A549 (cell line): ENCODE data around the gene ZNF750. TPM values are rescaled to one million over a fixed set of nuclear protein-coding genes. Genes with fewer than 3 reads are reported as not detected.

ENCODE experiments used
- ATAC-seq, 2 experiments: fragments of 200-7000 bp in 1 of 2; fragments of >200 bp in 1 of 2; cut with Nextera tagmentation in 1 of 2; cut with Tn5 transposase in 1 of 2; 3 replicates each; pipeline versions ENCODE4 v1.8.0 to v1.9.1; 2018 to 2020; ENCODE audit warnings: mild to moderate bottlenecking in 1 of 2, moderate library complexity in 1 of 2
- CTCF ChIA-PET: fragments of 300-600 bp; sonication (Branson Sonifier 250); formaldehyde crosslinking; extraction: SDS; loops from one replicate; lab custom pipeline; 2021; ENCODE audit warnings: antibody characterized with exemption, inconsistent platforms; lab: Yijun Ruan, JAX
- POLR2A ChIA-PET: fragments of 350-600 bp; formaldehyde crosslinking; extraction: SDS; loops from one replicate; lab custom pipeline; 2021; ENCODE audit warnings: antibody characterized with exemption, inconsistent platforms; lab: Yijun Ruan, JAX
- DNase-seq, 2 experiments: peaks; one replicate each; pipeline versions ENCODE4 v3.0.0 to v3.0.0-alpha.2; 2011 to 2016; ENCODE audit warnings: low read depth in 1 of 2, low spot score in 1 of 2
- FAIRE-seq: peaks from 2 replicates; lab custom pipeline; 2011; peaks lifted over from hg19 to GRCh38; lab: Jason Lieb, UNC
- H3K27ac ChIP-seq, 2 experiments: fragments of >200 bp; sonication (Bioruptor Twin); formaldehyde crosslinking; 3 replicates each; pipeline ENCODE4 v1.5.1; 2016 to 2017
- H3K4me1 ChIP-seq: fragments of >200 bp; sonication (Bioruptor Twin); formaldehyde crosslinking; 3 replicates; pipeline ENCODE4 v1.6.1; 2016
- H3K4me2 ChIP-seq: fragments of >200 bp; sonication (Bioruptor Twin); formaldehyde crosslinking; 3 replicates; pipeline ENCODE4 v1.6.1; 2016
- H3K4me3 ChIP-seq: fragments of >200 bp; sonication (Bioruptor Twin); formaldehyde crosslinking; 3 replicates; pipeline ENCODE4 v1.5.1; 2016
- H3K9me3 ChIP-seq: fragments of >200 bp; sonication (Bioruptor Twin); formaldehyde crosslinking; 3 replicates; pipeline ENCODE4 v1.6.1; 2016
- ATOH8 ChIP-seq: fragments of 250-450 bp; sonication (Bioruptor Pico); IDR thresholded peaks from 2 replicates; pipeline ENCODE4 v1.5.0; 2020; ENCODE audit warnings: low read depth, mild to moderate bottlenecking, moderate library complexity
- BCL3 ChIP-seq: fragments of >200 bp; sonication (Bioruptor Twin); formaldehyde crosslinking; IDR thresholded peaks from 3 replicates; pipeline ENCODE4 v1.6.1; 2016
- CBX2 ChIP-seq: fragments of 200-600 bp; sonication (generic); IDR thresholded peaks from 2 replicates; pipeline ENCODE4 v1.6.1; 2016; ENCODE audit warnings: low read depth, mild to moderate bottlenecking, borderline replicate concordance
- CHD2 ChIP-seq: fragments of 150-350 bp; IDR thresholded peaks from 2 replicates; pipeline ENCODE4 v1.6.1; 2014; ENCODE audit warnings: low read length; ENCODE audit not compliant: partially characterized antibody
- EHMT2 ChIP-seq: fragments of 200-600 bp; sonication (generic); IDR thresholded peaks from 2 replicates; pipeline ENCODE4 v1.6.1; 2016; ENCODE audit warnings: antibody characterized with exemption, low read depth, mild to moderate bottlenecking, moderate library complexity
- EP300 ChIP-seq, 2 experiments: fragments of >200 bp; sonication (Bioruptor Twin); formaldehyde crosslinking; IDR thresholded peaks; 2 replicates in 1 of 2; 3 replicates in 1 of 2; pipeline ENCODE4 v1.6.1; 2016 to 2017
- ESRRA ChIP-seq: fragments of 150-350 bp; IDR thresholded peaks from 2 replicates; pipeline ENCODE4 v1.6.1; 2014; ENCODE audit warnings: mild to moderate bottlenecking, low read length, borderline replicate concordance
- FOSB ChIP-seq: fragments of 250-450 bp; sonication (Bioruptor Pico); IDR thresholded peaks from 2 replicates; pipeline ENCODE4 v1.5.0; 2020; ENCODE audit warnings: mild to moderate bottlenecking, moderate library complexity
- FOXS1 ChIP-seq: fragments of 250-450 bp; sonication (Bioruptor Pico); IDR thresholded peaks from 2 replicates; pipeline ENCODE4 v1.5.0; 2020; ENCODE audit warnings: mild to moderate bottlenecking, moderate library complexity
- GATA3 ChIP-seq: IDR thresholded peaks from 2 replicates; pipeline ENCODE4 v1.6.1; 2012; ENCODE audit warnings: borderline replicate concordance
- HES2 ChIP-seq: fragments of >200 bp; sonication (Bioruptor Twin); formaldehyde crosslinking; IDR thresholded peaks from 2 replicates; pipeline ENCODE4 v1.6.1; 2016
- HEYL ChIP-seq: fragments of 250-450 bp; sonication (Bioruptor Pico); IDR thresholded peaks from 2 replicates; pipeline ENCODE4 v1.8.0; 2021; ENCODE audit warnings: mild to moderate bottlenecking, moderate library complexity
- HMGXB4 ChIP-seq: fragments of 250-450 bp; sonication (Bioruptor Pico); IDR thresholded peaks from 2 replicates; pipeline ENCODE4 v1.5.0; 2021; ENCODE audit warnings: mild to moderate bottlenecking, moderate library complexity, borderline replicate concordance
- HOXA7 ChIP-seq: fragments of 250-450 bp; sonication (Bioruptor Pico); IDR thresholded peaks from 2 replicates; pipeline ENCODE4 v1.5.0; 2020; ENCODE audit warnings: mild to moderate bottlenecking, moderate library complexity
- JUN ChIP-seq, 2 experiments: fragments of >200 bp; sonication (Bioruptor Twin); formaldehyde crosslinking; IDR thresholded peaks; 2 replicates in 1 of 2; 3 replicates in 1 of 2; pipeline ENCODE4 v1.6.1; 2016 to 2017
- JUNB ChIP-seq: fragments of >200 bp; sonication (Bioruptor Twin); formaldehyde crosslinking; IDR thresholded peaks from 2 replicates; pipeline ENCODE4 v1.6.1; 2016
- KDM1A ChIP-seq: fragments of 200-600 bp; sonication (generic); IDR thresholded peaks from 2 replicates; pipeline ENCODE4 v1.6.1; 2016; ENCODE audit warnings: low read depth, mild to moderate bottlenecking
- MAX ChIP-seq: IDR thresholded peaks from 2 replicates; pipeline ENCODE4 v1.6.1; 2012
- PBX3 ChIP-seq: IDR thresholded peaks from 2 replicates; pipeline ENCODE4 v1.6.1; 2012
- PHF8 ChIP-seq: fragments of 200-600 bp; sonication (generic); IDR thresholded peaks from 2 replicates; pipeline ENCODE4 v1.6.1; 2016; ENCODE audit warnings: low read depth, mild to moderate bottlenecking, antibody characterized with exemption, moderate library complexity, borderline replicate concordance
- RNF2 ChIP-seq: fragments of 200-600 bp; sonication (generic); IDR thresholded peaks from 2 replicates; pipeline ENCODE4 v1.6.1; 2016; ENCODE audit warnings: low read depth, mild to moderate bottlenecking, antibody characterized with exemption, moderate library complexity, borderline replicate concordance
- TFCP2L1 ChIP-seq: fragments of 250-450 bp; sonication (Bioruptor Pico); IDR thresholded peaks from 2 replicates; pipeline ENCODE4 v1.5.0; 2021; ENCODE audit warnings: mild to moderate bottlenecking
- TP53 ChIP-seq: fragments of 250-450 bp; sonication (Bioruptor Pico); IDR thresholded peaks from 2 replicates; pipeline ENCODE4 v1.5.0; 2021; ENCODE audit warnings: mild to moderate bottlenecking, moderate library complexity
- USF2 ChIP-seq: fragments of 450-650 bp; IDR thresholded peaks from 2 replicates; pipeline ENCODE4 v1.6.1; 2014; ENCODE audit warnings: antibody characterized with exemption
- ZFP36 ChIP-seq: fragments of 450-650 bp; IDR thresholded peaks from 2 replicates; pipeline ENCODE4 v1.6.1; 2014; ENCODE audit warnings: borderline replicate concordance; ENCODE audit not compliant: partially characterized antibody
- ZSCAN20 ChIP-seq: fragments of 250-450 bp; sonication (Bioruptor Pico); IDR thresholded peaks from 2 replicates; pipeline ENCODE4 v1.8.0; 2022; ENCODE audit warnings: mild to moderate bottlenecking, moderate library complexity
- WGBS: methylation state at CpG from one replicate; pipeline ENCODE4 v1.1.6; 2017; ENCODE audit errors: missing lambda C conversion rate; 5-methylcytosine and 5-hydroxymethylcytosine counted together
- polyA plus RNA-seq, 4 experiments: library from polyadenylated mRNA; depleted of rRNA in 3 of 4; stranded (reverse); fragments of >200 nt; fragmentation: RNase III in 1 of 4; extraction: RNeasy Plus Mini Kit Qiagen cat#74134 plus additional on column Dnase treatment in 1 of 4; gene quantifications; 2 replicates in 3 of 4; 3 replicates in 1 of 4; pipeline ENCODE4 v1.2.3, GENCODE V29; 2011 to 2017

Gene ZNF750
- polyA plus RNA-seq, 2 of the 4 experiments (the other 2 are of a cell fraction): not detected

- Histone ChIP-seq H3K4me1 (no peaks in the 10 kb centered on the region), H3K4me2 (no peak overlapping the region), H3K9me3 (no peaks in the 10 kb centered on the region), H3K4me3 (no peak overlapping the region), H3K27ac (no peak overlapping the region)
- no peak for DNase-seq
- FAIRE-seq: no peak
- WGBS: 89% methylated on average over 9 of the region's 9 CpGs
- no peak for ATAC-seq
- ChIA-PET POLR2A (no interaction called here), CTCF (interaction anchor here (1.2 kb wide), 1 partner anchor 26 kb away, joined by 4 read pairs; no protein-coding TSS in a partner anchor)
- no peak for TF ChIP-seq USF2
- TF ChIP-seq KDM1A: no peak
- no peak for TF ChIP-seq CBX2
- TF ChIP-seq ATOH8 (CRISPR knock-in tag): no peak
- TF ChIP-seq TP53: no peak
- TF ChIP-seq ZSCAN20 (CRISPR knock-in tag): no peak
- TF ChIP-seq JUNB: no peak
- no peak for TF ChIP-seq PHF8
- no peak for TF ChIP-seq CHD2
- TF ChIP-seq ESRRA: no peak
- TF ChIP-seq HMGXB4 (CRISPR knock-in tag): no peak
- TF ChIP-seq HOXA7 (CRISPR knock-in tag): no peak
- TF ChIP-seq EHMT2: no peak
- TF ChIP-seq FOXS1: no peak
- no peak for TF ChIP-seq TFCP2L1
These were observed 32.7 kb downstream of the ZNF750 start for GRCh38 chr17:82807101-82807500.

- POLR2A ChIA-PET: no interaction called here
- TF ChIP-seq BCL3 (no peak), FOSB (no peak), GATA3 (no peak), HES2 (no peak), EP300 (IDR thresholded peaks at IDR 0.05) (no peak), RNF2 (no peak), JUNB (no peak), ESRRA (no peak), PBX3 (no peak), KDM1A (no peak), MAX (no peak), JUN (IDR thresholded peaks at IDR 0.05) (no peak), HEYL (CRISPR knock-in tag) (no peak), HOXA7 (CRISPR knock-in tag) (no peak), PHF8 (no peak), ATOH8 (CRISPR knock-in tag) (no peak), ZFP36 (no peak)
These were observed 33.2 kb downstream of the ZNF750 start for GRCh38 chr17:82806645-82807044.

More at GRCh38 chr17:82806645-82807044, 33.2 kb downstream of the ZNF750 start:
- 93% methylated on average over 21 of the region's 21 CpGs for WGBS
- H3K4me2 ChIP-seq: no peak overlapping the region
- DNase-seq: no peak
- no peak overlapping the region for H3K4me3 ChIP-seq
- no peak overlapping the region for H3K27ac ChIP-seq
- no peak for ATAC-seq
- no peaks in the 10 kb centered on the region for H3K4me1 ChIP-seq
- no peaks in the 10 kb centered on the region for H3K9me3 ChIP-seq
- CTCF ChIA-PET: interaction anchor here (1.2 kb wide), 1 partner anchor 26 kb away, joined by 4 read pairs; no protein-coding TSS in a partner anchor
- FAIRE-seq: no peak
